ENCODE data around the gene PUM2.

Gene PUM2

DNA sequence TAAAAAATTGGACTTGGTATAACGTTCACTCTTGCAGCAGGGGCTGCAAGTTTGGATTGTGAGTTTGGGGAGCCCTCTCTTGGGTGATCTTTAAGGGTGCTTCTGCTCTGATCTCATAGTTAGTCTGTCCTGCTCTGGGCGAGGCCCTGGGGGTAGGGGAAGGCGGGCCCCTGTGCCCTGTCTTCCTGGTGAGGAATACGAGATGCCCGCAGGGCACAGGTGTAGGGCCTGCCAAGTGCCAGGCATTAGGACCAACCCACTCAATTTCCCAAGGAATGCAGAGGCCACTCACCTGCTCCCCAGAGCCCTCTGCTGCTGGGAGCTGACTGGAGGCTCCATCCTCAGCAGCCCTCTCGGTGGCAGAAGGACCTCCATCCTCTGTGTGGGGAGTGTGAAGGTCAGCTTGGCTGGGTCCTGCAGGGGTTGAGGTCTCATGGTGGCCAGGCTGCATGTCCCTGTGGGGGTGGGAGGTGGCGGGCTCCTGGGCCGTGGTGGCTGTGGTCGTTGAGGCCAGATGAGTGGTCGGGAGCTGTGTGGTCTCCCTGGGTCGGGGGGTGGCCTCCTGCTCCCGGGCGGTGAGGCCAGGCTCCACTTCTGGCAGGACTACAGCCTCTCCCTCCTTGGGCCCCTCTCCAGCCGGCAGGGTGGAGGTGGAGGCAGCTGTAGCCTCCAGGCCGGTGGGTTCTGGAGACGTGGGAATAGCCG is 147.0 kb downstream of the PUM2 start:
- peaks cover 23% of the 10 kb centered on the region for H3K79me1 ChIP-seq (replicated peaks; ENCODE audit: low read length, poor library complexity, severe bottlenecking)
- no peak overlapping the region for H2AFZ ChIP-seq (ENCODE audit: low read depth, low read length)
- peaks cover 20% of the 10 kb centered on the region for H3K4me1 ChIP-seq (ENCODE audit: control insufficient read depth, insufficient read depth, low read depth, low read length)
- H2BK12ac ChIP-seq (ENCODE audit: low read length in 2 of 2), result no peak overlapping the region
- H3K27ac ChIP-seq (ENCODE audit: low read length, poor library complexity, severe bottlenecking), result no peak overlapping the region
- H3K4me2 ChIP-seq (ENCODE audit: low read length, poor library complexity, severe bottlenecking), result no peak overlapping the region
- peaks cover 50 to 62% of the 10 kb centered on the region in 2 experiments for H3K36me3 ChIP-seq (ENCODE audit: control insufficient read depth in 1 of 2, insufficient read depth in 2 of 2, low read depth in 1 of 2, low read length in 2 of 2)
- no peak overlapping the region for H2BK120ac ChIP-seq (ENCODE audit: low read depth, low read length)
- no peak overlapping the region for H3K4me3 ChIP-seq (ENCODE audit: insufficient read depth in 1 of 2, low read depth in 1 of 2, low read length in 2 of 2)
- H3K23ac ChIP-seq (ENCODE audit: low read length in 2 of 2), result no peak overlapping the region
- H3K9me3 ChIP-seq (ENCODE audit: control insufficient read depth, low read length), result no peaks in the 10 kb centered on the region
- no peak overlapping the region for H3K9ac ChIP-seq (ENCODE audit: low read length)
- H3K4ac ChIP-seq (ENCODE audit: low read depth in 1 of 2, low read length in 2 of 2), result no peak overlapping the region
- 89% methylated on average over 16 of the region's 17 CpGs for WGBS
- no peaks in the 10 kb centered on the region for H3K27me3 ChIP-seq (ENCODE audit: control insufficient read depth in 1 of 2, insufficient read depth in 1 of 2, low read length in 2 of 2)
- no peak overlapping the region for H2AK5ac ChIP-seq (ENCODE audit: low read length, severe bottlenecking)
- no peak overlapping the region for H4K8ac ChIP-seq (ENCODE audit: low read length)
- H2BK5ac ChIP-seq (ENCODE audit: low read depth, low read length, poor library complexity, severe bottlenecking), result no peak overlapping the region
- no peak overlapping the region for H3K14ac ChIP-seq (ENCODE audit: low read length in 2 of 2)
- H2BK15ac ChIP-seq (ENCODE audit: low read depth, poor library complexity, severe bottlenecking), result no peak overlapping the region
- H4K91ac ChIP-seq (ENCODE audit: low read length), result no peak overlapping the region
- no peak overlapping the region for H3K18ac ChIP-seq (ENCODE audit: low read depth in 1 of 2, low read length in 2 of 2)
- DNase-seq, result no peak

DNA sequence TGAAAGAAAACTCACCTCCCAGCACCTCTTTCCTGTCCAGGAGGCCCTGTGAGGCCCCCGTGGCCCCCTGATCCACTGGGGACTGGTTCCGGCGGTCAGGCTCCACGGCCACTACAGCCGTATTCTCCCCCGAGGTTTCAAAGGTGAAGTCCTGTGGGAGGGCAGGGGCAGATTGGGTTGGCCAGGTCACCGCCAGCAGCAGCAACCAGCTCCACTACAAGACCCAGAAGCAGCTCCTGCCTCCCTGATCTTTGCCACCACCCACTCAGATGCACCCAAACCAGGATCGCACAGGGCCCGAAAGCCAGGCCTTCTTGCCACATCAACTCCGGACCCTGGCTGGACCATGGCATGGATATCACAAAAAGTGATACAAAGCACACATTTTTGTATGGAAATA is 147.6 kb downstream of the PUM2 start:
- whole genome bisulfite sequencing, result 97% methylated on average over 7 of the region's 10 CpGs

DNA sequence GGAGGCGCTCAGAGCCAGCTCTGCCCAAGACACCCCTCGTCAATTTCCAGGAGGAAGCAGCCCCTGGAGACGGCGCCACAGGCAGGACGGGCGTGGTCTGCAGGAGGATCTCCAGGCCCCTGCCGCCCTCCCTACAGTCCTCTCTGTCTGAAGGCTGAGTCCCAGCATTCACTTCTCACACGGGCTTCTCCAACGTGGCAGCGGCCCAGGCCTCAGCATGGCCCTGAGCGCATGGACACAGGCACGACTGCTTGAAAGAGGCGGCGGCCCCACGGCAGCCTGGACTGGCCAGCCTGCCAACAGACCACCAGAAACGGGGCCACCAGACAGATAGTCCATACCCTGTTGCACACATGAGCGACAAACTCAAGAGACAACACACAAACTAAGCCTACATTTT is 149.0 kb downstream of the PUM2 start:
- Histone ChIP-seq H3K9ac (ENCODE audit: low read length) (no peak overlapping the region), H4K8ac (ENCODE audit: low read length) (no peak overlapping the region), H3K27me3 (ENCODE audit: control insufficient read depth in 1 of 2, insufficient read depth in 1 of 2, low read length in 2 of 2) (no peaks in the 10 kb centered on the region), H4K91ac (ENCODE audit: low read length) (no peak overlapping the region), H2BK12ac (ENCODE audit: low read length in 2 of 2) (no peak overlapping the region), H3K23ac (ENCODE audit: low read length in 2 of 2) (no peak overlapping the region), H3K18ac (ENCODE audit: low read depth in 1 of 2, low read length in 2 of 2) (no peak overlapping the region), H3K9me3 (ENCODE audit: control insufficient read depth, low read length) (no peaks in the 10 kb centered on the region), H2BK120ac (ENCODE audit: low read depth, low read length) (no peak overlapping the region), H3K4me3 (ENCODE audit: insufficient read depth in 1 of 2, low read depth in 1 of 2, low read length in 2 of 2) (no peak overlapping the region), H3K14ac (ENCODE audit: low read length in 2 of 2) (no peak overlapping the region), H3K36me3 (ENCODE audit: control insufficient read depth in 1 of 2, insufficient read depth in 2 of 2, low read depth in 1 of 2, low read length in 2 of 2) (peaks cover 47 to 66% of the 10 kb centered on the region in 2 experiments), H2BK15ac (ENCODE audit: low read depth, poor library complexity, severe bottlenecking) (no peak overlapping the region), H3K27ac (ENCODE audit: low read length, poor library complexity, severe bottlenecking) (no peak overlapping the region), H2AFZ (ENCODE audit: low read depth, low read length) (no peak overlapping the region), H3K4me1 (ENCODE audit: control insufficient read depth, insufficient read depth, low read depth, low read length) (peaks cover 7% of the 10 kb centered on the region), H3K4me2 (ENCODE audit: low read length, poor library complexity, severe bottlenecking) (no peak overlapping the region), H3K79me1 (replicated peaks; ENCODE audit: low read length, poor library complexity, severe bottlenecking) (peaks cover 21% of the 10 kb centered on the region), H2BK5ac (ENCODE audit: low read depth, low read length, poor library complexity, severe bottlenecking) (no peak overlapping the region), H3K4ac (ENCODE audit: low read depth in 1 of 2, low read length in 2 of 2) (no peak overlapping the region), H2AK5ac (ENCODE audit: low read length, severe bottlenecking) (no peak overlapping the region)
- DNase-seq, result no peak
- 94% methylated on average over 17 of the region's 17 CpGs for WGBS

More for the DNA sequence above, 147.6 kb downstream of the PUM2 start:
- Histone ChIP-seq H3K4me2 (ENCODE audit: low read length, poor library complexity, severe bottlenecking) (no peak overlapping the region), H3K4ac (ENCODE audit: low read depth in 1 of 2, low read length in 2 of 2) (no peak overlapping the region), H3K79me1 (replicated peaks; ENCODE audit: low read length, poor library complexity, severe bottlenecking) (peaks cover 23% of the 10 kb centered on the region), H3K14ac (ENCODE audit: low read length in 2 of 2) (no peak overlapping the region), H3K36me3 (ENCODE audit: control insufficient read depth in 1 of 2, insufficient read depth in 2 of 2, low read depth in 1 of 2, low read length in 2 of 2) (peaks cover 50 to 62% of the 10 kb centered on the region in 2 experiments), H2BK12ac (ENCODE audit: low read length in 2 of 2) (no peak overlapping the region), H4K8ac (ENCODE audit: low read length) (no peak overlapping the region), H3K27me3 (ENCODE audit: control insufficient read depth in 1 of 2, insufficient read depth in 1 of 2, low read length in 2 of 2) (no peaks in the 10 kb centered on the region), H3K18ac (ENCODE audit: low read depth in 1 of 2, low read length in 2 of 2) (no peak overlapping the region), H3K9ac (ENCODE audit: low read length) (no peak overlapping the region), H3K9me3 (ENCODE audit: control insufficient read depth, low read length) (no peaks in the 10 kb centered on the region), H2AFZ (ENCODE audit: low read depth, low read length) (no peak overlapping the region), H4K91ac (ENCODE audit: low read length) (no peak overlapping the region), H2BK120ac (ENCODE audit: low read depth, low read length) (no peak overlapping the region), H3K4me1 (ENCODE audit: control insufficient read depth, insufficient read depth, low read depth, low read length) (peaks cover 17% of the 10 kb centered on the region), H2BK15ac (ENCODE audit: low read depth, poor library complexity, severe bottlenecking) (no peak overlapping the region), H3K27ac (ENCODE audit: low read length, poor library complexity, severe bottlenecking) (no peak overlapping the region), H3K4me3 (ENCODE audit: insufficient read depth in 1 of 2, low read depth in 1 of 2, low read length in 2 of 2) (no peak overlapping the region), H3K23ac (ENCODE audit: low read length in 2 of 2) (no peak overlapping the region), H2BK5ac (ENCODE audit: low read depth, low read length, poor library complexity, severe bottlenecking) (no peak overlapping the region), H2AK5ac (ENCODE audit: low read length, severe bottlenecking) (no peak overlapping the region)
- no peak for DNase-seq

DNA sequence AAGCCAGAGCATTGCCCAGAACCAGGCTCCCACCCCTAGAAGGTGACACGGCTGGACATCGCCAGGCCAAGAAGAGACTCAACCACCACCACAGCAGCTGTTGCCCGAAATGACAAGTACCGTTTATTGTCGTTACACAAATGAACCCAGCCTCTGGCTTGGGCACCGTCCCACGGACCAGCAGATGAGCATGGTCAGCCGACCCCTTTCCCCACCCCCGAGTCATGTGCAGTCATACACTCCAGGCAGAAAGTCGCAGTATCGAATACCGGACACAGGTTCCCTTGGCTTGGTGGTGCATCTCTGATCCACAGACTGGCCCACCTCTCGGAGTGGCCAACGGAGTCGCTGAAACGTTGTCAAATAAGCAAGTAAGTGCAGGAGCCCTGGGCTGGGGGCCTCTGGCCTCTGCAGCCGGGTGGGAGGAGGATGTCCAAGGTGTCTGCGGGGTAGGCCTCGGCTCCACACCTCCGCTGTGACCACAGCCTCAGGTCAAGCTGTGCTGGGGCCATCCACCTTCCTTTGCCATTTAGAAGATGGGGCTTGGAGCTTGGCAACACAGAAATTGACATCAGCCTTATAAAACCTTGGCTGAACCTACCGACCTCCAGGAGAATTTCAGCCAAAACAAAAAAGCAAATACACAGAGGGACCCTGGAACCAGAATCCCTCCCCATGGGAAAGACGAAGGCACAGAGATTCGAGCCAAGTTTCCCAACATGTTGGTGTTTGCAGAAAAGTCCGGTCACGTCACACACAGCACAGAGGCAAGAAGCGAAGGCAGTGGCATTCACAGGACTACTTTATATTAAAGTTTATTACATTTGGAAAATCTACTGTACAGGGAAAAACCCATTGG is 149.7 kb downstream of the PUM2 start:
- Histone ChIP-seq H3K36me3 (ENCODE audit: control insufficient read depth in 1 of 2, insufficient read depth in 2 of 2, low read depth in 1 of 2, low read length in 2 of 2) (peaks cover 47 to 61% of the 10 kb centered on the region in 2 experiments), H3K23ac (ENCODE audit: low read length in 2 of 2) (no peak overlapping the region), H3K9me3 (ENCODE audit: control insufficient read depth, low read length) (no peaks in the 10 kb centered on the region), H3K27me3 (ENCODE audit: control insufficient read depth in 1 of 2, insufficient read depth in 1 of 2, low read length in 2 of 2) (no peaks in the 10 kb centered on the region), H2AFZ (ENCODE audit: low read depth, low read length) (no peak overlapping the region), H2AK5ac (ENCODE audit: low read length, severe bottlenecking) (no peak overlapping the region), H2BK15ac (ENCODE audit: low read depth, poor library complexity, severe bottlenecking) (no peak overlapping the region), H3K27ac (ENCODE audit: low read length, poor library complexity, severe bottlenecking) (no peak overlapping the region), H4K8ac (ENCODE audit: low read length) (no peak overlapping the region), H3K79me1 (replicated peaks; ENCODE audit: low read length, poor library complexity, severe bottlenecking) (peaks cover 16% of the 10 kb centered on the region), H3K4me2 (ENCODE audit: low read length, poor library complexity, severe bottlenecking) (no peak overlapping the region), H3K4me3 (ENCODE audit: insufficient read depth in 1 of 2, low read depth in 1 of 2, low read length in 2 of 2) (no peak overlapping the region), H3K4ac (ENCODE audit: low read depth in 1 of 2, low read length in 2 of 2) (no peak overlapping the region), H2BK120ac (ENCODE audit: low read depth, low read length) (no peak overlapping the region), H2BK5ac (ENCODE audit: low read depth, low read length, poor library complexity, severe bottlenecking) (no peak overlapping the region), H3K9ac (ENCODE audit: low read length) (no peak overlapping the region), H4K91ac (ENCODE audit: low read length) (no peak overlapping the region), H3K18ac (ENCODE audit: low read depth in 1 of 2, low read length in 2 of 2) (no peak overlapping the region), H3K14ac (ENCODE audit: low read length in 2 of 2) (no peak overlapping the region), H2BK12ac (ENCODE audit: low read length in 2 of 2) (no peak overlapping the region), H3K4me1 (ENCODE audit: control insufficient read depth, insufficient read depth, low read depth, low read length) (peaks cover 2% of the 10 kb centered on the region)
- WGBS, result 93% methylated on average over 24 of the region's 26 CpGs
- DNase-seq, result no peak
